Liver (tissue), 9 donors: ENCODE data around the gene ZKSCAN8. TPM values are rescaled to one million over a fixed set of nuclear protein-coding genes. Genes with fewer than 3 reads are reported as not detected.

Experiments
- DNase-seq: peaks from one replicate; pipeline ENCODE4 v3.0.0-alpha.2; 2017; ENCODE audit warnings: low spot score
- H3K27ac ChIP-seq, 2 donors: one replicate each; pipeline ENCODE4 v1.7.0; 2013; ENCODE audit warnings: inconsistent platforms in 2 of 2, low read length in 2 of 2, control low read depth in 1 of 2, low read depth in 1 of 2, mild to moderate bottlenecking in 1 of 2
- H3K27me3 ChIP-seq, 4 donors: one replicate each; pipeline versions ENCODE4 v1.6.1 to v1.7.0; 2013; ENCODE audit warnings: low read length in 3 of 4, inconsistent platforms in 1 of 4, mild to moderate bottlenecking in 1 of 4, moderate library complexity in 1 of 4; ENCODE audit not compliant: control insufficient read depth in 4 of 4, insufficient read depth in 4 of 4
- H3K36me3 ChIP-seq, 4 donors: one replicate each; pipeline versions ENCODE4 v1.6.1 to v1.7.0; 2013; ENCODE audit warnings: low read length in 3 of 4, mild to moderate bottlenecking in 3 of 4, low read depth in 1 of 4, moderate library complexity in 1 of 4; ENCODE audit not compliant: control insufficient read depth in 4 of 4, insufficient read depth in 3 of 4
- H3K4me1 ChIP-seq, 4 donors: one replicate each; pipeline versions ENCODE4 v1.6.1 to v1.7.0; 2013; ENCODE audit warnings: low read length in 3 of 4, mild to moderate bottlenecking in 3 of 4, moderate library complexity in 1 of 4; ENCODE audit not compliant: control insufficient read depth in 4 of 4, insufficient read depth in 4 of 4
- H3K4me3 ChIP-seq, 3 donors: one replicate each; pipeline versions ENCODE4 v1.6.1 to v1.7.0; 2013; ENCODE audit warnings: low read length in 3 of 3, control low read depth in 1 of 3, low read depth in 1 of 3, mild to moderate bottlenecking in 1 of 3
- H3K9ac ChIP-seq, 2 donors: one replicate each; pipeline ENCODE4 v1.7.0; 2013; ENCODE audit warnings: low read length in 2 of 2, mild to moderate bottlenecking in 2 of 2, moderate library complexity in 2 of 2, control low read depth in 1 of 2, low read depth in 1 of 2
- H3K9me3 ChIP-seq, 4 donors: one replicate each; pipeline versions ENCODE4 v1.6.1 to v1.7.0; 2013; ENCODE audit warnings: low read length in 3 of 4; ENCODE audit not compliant: control insufficient read depth in 4 of 4
- EGR1 ChIP-seq, 2 donors: IDR thresholded peaks; 2 replicates each; pipeline ENCODE4 v1.6.1; 2016 to 2018; ENCODE audit warnings: antibody characterized with exemption in 2 of 2, low read depth in 2 of 2
- FOXA2 ChIP-seq: IDR thresholded peaks from 2 replicates; pipeline ENCODE4 v1.6.1; 2016; ENCODE audit warnings: antibody characterized with exemption
- HNF4A ChIP-seq, 2 donors: conservative IDR thresholded peaks; 2 replicates each; pipeline ENCODE4 v1.6.1; 2016; ENCODE audit warnings: antibody characterized with exemption in 2 of 2, mild to moderate bottlenecking in 2 of 2
- HNF4G ChIP-seq: IDR thresholded peaks from 2 replicates; pipeline ENCODE4 v1.6.1; 2016; ENCODE audit warnings: antibody characterized with exemption
- JUND ChIP-seq, 2 donors: IDR thresholded peaks; 2 replicates each; pipeline ENCODE4 v1.6.1; 2016; ENCODE audit warnings: antibody characterized with exemption in 2 of 2
- NR2F2 ChIP-seq: IDR thresholded peaks from 2 replicates; pipeline ENCODE4 v1.6.1; 2016; ENCODE audit warnings: antibody characterized with exemption
- RAD21 ChIP-seq, 2 donors: IDR thresholded peaks; 2 replicates each; pipeline ENCODE4 v1.6.1; 2016; ENCODE audit warnings: antibody characterized with exemption in 2 of 2, mild to moderate bottlenecking in 2 of 2
- RXRA ChIP-seq, 2 donors: IDR thresholded peaks; 2 replicates each; pipeline ENCODE4 v1.6.1; 2017 to 2018; ENCODE audit warnings: antibody characterized with exemption in 2 of 2, mild to moderate bottlenecking in 1 of 2
- SP1 ChIP-seq: IDR thresholded peaks from 2 replicates; pipeline ENCODE4 v1.6.1; 2018; ENCODE audit warnings: antibody characterized with exemption, mild to moderate bottlenecking
- TAF1 ChIP-seq: conservative IDR thresholded peaks from 2 replicates; pipeline ENCODE4 v1.6.1; 2016; ENCODE audit warnings: antibody characterized with exemption, mild to moderate bottlenecking
- WGBS: extraction: QIAGEN DNeasy Blood & Tissue Kit; methylation state at CpG from one replicate; pipeline ENCODE4 v1.1.7; 2013; 5-methylcytosine and 5-hydroxymethylcytosine counted together
- polyA plus RNA-seq, 2 donors: library from polyadenylated mRNA; stranded (reverse) in 1 of 2; unstranded in 1 of 2; fragments of 200-250 nt in 1 of 2; fragments of >200 nt in 1 of 2; fragmentation: Nextera tagmentation in 1 of 2; extraction: Ambion mirVana in 1 of 2; gene quantifications; one replicate each; pipeline versions ENCODE4 v1.2.1 to v1.2.3, GENCODE V29; 2013 to 2015
- total RNA-seq, 2 donors: library from RNA; depleted of rRNA; stranded (reverse); fragments of >200 nt; gene quantifications; one replicate each; pipeline ENCODE4 v1.2.3, GENCODE V29; 2014
- TF ChIP-seq, protein P1 (sequence below): IDR thresholded peaks from 2 replicates; pipeline ENCODE4 v1.6.1; 2016; ENCODE audit warnings: antibody characterized with exemption
- TF ChIP-seq, protein P2 (sequence below): fragments of 150-350 bp; IDR thresholded peaks from 2 replicates; pipeline ENCODE4 v1.5.1; 2017; ENCODE audit warnings: improper control_type of control experiment, low read depth, low read length; ENCODE audit not compliant: missing input control
- TF ChIP-seq, protein P3 (sequence below): IDR thresholded peaks from 2 replicates; pipeline ENCODE4 v1.6.1; 2016; ENCODE audit warnings: antibody characterized with exemption
- donor health status: healthy.
- donor health status: healthy.
- donor health status: healthy.
- donor health status: healthy.
- donor health status: healthy.

ZKSCAN8 gene
- total and polyA plus RNA-seq, 4 donors, result 2.4 to 13.4 (median 6.8) TPM

DNA sequence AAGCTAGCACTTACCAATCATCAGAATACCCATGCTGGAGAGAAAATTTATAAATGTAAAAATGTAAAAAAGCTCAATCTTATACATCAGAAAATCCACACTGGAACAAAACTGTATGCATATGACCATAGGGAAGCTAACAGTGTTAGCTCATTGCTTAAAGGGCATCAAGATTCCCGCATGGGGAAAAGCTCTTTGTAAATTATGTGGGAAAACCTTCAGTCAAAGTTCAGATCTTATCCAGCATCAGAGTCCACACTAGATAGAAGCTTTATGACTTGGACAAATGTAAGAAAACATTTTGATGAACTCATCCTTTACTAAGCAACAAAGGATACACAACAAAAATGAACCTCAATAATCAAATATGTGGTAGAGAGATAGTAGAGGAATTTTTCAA, 34.7 kb downstream of the ZKSCAN8 start:
- H3K36me3 ChIP-seq, result no peaks in the 10 kb centered on the region
- no peak overlapping the region for H3K9ac ChIP-seq
- H3K27me3 ChIP-seq, result peaks cover 0 to 2% (median under 1%) of the 10 kb centered on the region in 4 donors
- H3K27ac ChIP-seq, result no peak overlapping the region
- WGBS, result 85% methylated on average over 1 of the region's 1 CpG
- H3K4me3 ChIP-seq, result no peak overlapping the region
- peaks cover 2 to 12% (median 6%) of the 10 kb centered on the region in 4 donors for H3K9me3 ChIP-seq
- TF ChIP-seq JUND (IDR thresholded peaks at IDR 0.05), result no peak
- no peak for TF ChIP-seq HNF4G
- no peak for TF ChIP-seq EGR1 (IDR thresholded peaks at IDR 0.05; ENCODE audit: low read depth in 2 of 2)
- TF ChIP-seq RXRA (IDR thresholded peaks at IDR 0.05), result no peak
- no peaks in the 10 kb centered on the region for H3K4me1 ChIP-seq
- DNase-seq, result no peak

DNA sequence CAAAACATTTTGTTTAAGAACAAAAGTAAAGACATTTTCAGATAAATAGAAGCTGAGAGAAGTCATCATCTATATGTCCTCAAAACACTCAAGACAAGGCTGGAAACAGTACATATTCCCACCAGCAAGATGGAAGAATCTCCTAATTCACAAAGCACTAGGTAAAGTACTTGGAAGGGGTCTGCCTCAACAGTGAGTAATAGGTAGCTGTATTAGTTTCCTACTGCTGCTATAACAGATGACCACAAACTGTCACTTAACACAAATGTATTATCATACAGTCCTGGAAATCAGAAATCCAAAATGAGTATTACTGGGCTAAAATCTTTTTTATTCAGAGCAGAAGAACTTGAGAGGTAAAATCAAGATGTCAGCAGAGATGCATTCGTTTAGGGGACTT, 40.6 kb downstream of the ZKSCAN8 start:
- H3K27ac ChIP-seq, result no peak overlapping the region
- peaks cover 4 to 18% (median 9%) of the 10 kb centered on the region in 4 donors for H3K9me3 ChIP-seq
- H3K9ac ChIP-seq, result no peak overlapping the region

More for the DNA sequence above, 40.6 kb downstream of the ZKSCAN8 start:
- WGBS, result 46% methylated on average over 1 of the region's 1 CpG
- no peak for DNase-seq
- TF ChIP-seq EGR1 (IDR thresholded peaks at IDR 0.05; ENCODE audit: low read depth in 2 of 2) (no peak), TAF1 (no peak), HNF4A (conservative IDR thresholded peaks at IDR 0.05) (no peak), JUND (IDR thresholded peaks at IDR 0.05) (no peak), SP1 (no peak), RXRA (IDR thresholded peaks at IDR 0.05) (no peak), FOXA2 (no peak), NR2F2 (no peak), RAD21 (IDR thresholded peaks at IDR 0.05) (no peak)
- TF ChIP-seq, protein P1, sequence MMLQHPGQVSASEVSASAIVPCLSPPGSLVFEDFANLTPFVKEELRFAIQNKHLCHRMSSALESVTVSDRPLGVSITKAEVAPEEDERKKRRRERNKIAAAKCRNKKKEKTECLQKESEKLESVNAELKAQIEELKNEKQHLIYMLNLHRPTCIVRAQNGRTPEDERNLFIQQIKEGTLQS, result no peak
- TF ChIP-seq, protein P2, sequence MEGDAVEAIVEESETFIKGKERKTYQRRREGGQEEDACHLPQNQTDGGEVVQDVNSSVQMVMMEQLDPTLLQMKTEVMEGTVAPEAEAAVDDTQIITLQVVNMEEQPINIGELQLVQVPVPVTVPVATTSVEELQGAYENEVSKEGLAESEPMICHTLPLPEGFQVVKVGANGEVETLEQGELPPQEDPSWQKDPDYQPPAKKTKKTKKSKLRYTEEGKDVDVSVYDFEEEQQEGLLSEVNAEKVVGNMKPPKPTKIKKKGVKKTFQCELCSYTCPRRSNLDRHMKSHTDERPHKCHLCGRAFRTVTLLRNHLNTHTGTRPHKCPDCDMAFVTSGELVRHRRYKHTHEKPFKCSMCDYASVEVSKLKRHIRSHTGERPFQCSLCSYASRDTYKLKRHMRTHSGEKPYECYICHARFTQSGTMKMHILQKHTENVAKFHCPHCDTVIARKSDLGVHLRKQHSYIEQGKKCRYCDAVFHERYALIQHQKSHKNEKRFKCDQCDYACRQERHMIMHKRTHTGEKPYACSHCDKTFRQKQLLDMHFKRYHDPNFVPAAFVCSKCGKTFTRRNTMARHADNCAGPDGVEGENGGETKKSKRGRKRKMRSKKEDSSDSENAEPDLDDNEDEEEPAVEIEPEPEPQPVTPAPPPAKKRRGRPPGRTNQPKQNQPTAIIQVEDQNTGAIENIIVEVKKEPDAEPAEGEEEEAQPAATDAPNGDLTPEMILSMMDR, result no peak
- TF ChIP-seq, protein P3, sequence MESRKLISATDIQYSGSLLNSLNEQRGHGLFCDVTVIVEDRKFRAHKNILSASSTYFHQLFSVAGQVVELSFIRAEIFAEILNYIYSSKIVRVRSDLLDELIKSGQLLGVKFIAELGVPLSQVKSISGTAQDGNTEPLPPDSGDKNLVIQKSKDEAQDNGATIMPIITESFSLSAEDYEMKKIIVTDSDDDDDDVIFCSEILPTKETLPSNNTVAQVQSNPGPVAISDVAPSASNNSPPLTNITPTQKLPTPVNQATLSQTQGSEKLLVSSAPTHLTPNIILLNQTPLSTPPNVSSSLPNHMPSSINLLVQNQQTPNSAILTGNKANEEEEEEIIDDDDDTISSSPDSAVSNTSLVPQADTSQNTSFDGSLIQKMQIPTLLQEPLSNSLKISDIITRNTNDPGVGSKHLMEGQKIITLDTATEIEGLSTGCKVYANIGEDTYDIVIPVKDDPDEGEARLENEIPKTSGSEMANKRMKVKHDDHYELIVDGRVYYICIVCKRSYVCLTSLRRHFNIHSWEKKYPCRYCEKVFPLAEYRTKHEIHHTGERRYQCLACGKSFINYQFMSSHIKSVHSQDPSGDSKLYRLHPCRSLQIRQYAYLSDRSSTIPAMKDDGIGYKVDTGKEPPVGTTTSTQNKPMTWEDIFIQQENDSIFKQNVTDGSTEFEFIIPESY, result no peak
- Histone ChIP-seq H3K4me3 (no peak overlapping the region), H3K27me3 (peaks cover 0 to 4% (median under 1%) of the 10 kb centered on the region in 4 donors), H3K36me3 (no peaks in the 10 kb centered on the region), H3K4me1 (no peaks in the 10 kb centered on the region)
